ENCODE data around the gene NDEL1. TPM values are rescaled to one million over a fixed set of nuclear protein-coding genes. Genes with fewer than 3 reads are reported as not detected.

The NDEL1 gene
- total RNA-seq, 1 donor from 2014 or later: 34.1 TPM

GRCh38 chr17:8455665-8456209 lies 20.1 kb downstream of the NDEL1 start:
- Mint-ChIP-seq H3K9me3 (no peaks in the 10 kb centered on the region), H3K27ac (ENCODE audit: unreplicated experiment) (peak overlapping the region; percentile 59), H3K27me3 (ENCODE audit: low read depth) (no peaks in the 10 kb centered on the region), H3K4me3 (no peak overlapping the region), H3K36me3 (ENCODE audit: low read depth) (peaks cover 13% of the 10 kb centered on the region), H3K4me1 (no peaks in the 10 kb centered on the region)
- TF ChIP-seq, protein P1, sequence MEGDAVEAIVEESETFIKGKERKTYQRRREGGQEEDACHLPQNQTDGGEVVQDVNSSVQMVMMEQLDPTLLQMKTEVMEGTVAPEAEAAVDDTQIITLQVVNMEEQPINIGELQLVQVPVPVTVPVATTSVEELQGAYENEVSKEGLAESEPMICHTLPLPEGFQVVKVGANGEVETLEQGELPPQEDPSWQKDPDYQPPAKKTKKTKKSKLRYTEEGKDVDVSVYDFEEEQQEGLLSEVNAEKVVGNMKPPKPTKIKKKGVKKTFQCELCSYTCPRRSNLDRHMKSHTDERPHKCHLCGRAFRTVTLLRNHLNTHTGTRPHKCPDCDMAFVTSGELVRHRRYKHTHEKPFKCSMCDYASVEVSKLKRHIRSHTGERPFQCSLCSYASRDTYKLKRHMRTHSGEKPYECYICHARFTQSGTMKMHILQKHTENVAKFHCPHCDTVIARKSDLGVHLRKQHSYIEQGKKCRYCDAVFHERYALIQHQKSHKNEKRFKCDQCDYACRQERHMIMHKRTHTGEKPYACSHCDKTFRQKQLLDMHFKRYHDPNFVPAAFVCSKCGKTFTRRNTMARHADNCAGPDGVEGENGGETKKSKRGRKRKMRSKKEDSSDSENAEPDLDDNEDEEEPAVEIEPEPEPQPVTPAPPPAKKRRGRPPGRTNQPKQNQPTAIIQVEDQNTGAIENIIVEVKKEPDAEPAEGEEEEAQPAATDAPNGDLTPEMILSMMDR (conservative IDR thresholded peaks at IDR 0.05): no peak
- DNase-seq (ENCODE audit: low read depth, low spot score): no peak

DNA sequence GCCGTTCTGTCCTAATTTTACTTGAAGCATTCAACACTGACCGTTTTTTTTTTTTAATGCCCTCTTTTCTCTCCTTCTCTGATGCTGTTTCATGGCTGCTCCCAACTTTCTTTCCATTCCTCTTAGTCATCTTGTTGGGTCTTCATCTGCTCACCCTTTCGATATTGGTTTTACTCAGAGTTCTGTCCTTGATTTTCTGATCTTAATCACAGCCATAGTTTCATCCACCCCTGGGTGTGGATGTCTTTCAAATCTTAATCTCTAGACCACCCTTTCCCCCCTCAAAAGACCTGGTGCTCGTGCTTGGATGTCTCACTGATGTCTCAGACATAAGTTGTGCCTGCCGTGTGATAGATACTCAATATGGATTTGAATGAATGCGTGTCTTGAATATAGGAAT lies 22.4 kb downstream of the NDEL1 start:
- no peak overlapping the region for H3K4me3 Mint-ChIP-seq
- no peaks in the 10 kb centered on the region for H3K4me1 Mint-ChIP-seq
- DNase-seq (ENCODE audit: low read depth, low spot score): no peak
- TF ChIP-seq, protein P1 (conservative IDR thresholded peaks at IDR 0.05): no peak
- peaks cover 15% of the 10 kb centered on the region for H3K36me3 Mint-ChIP-seq (ENCODE audit: low read depth)
- no peaks in the 10 kb centered on the region for H3K27me3 Mint-ChIP-seq (ENCODE audit: low read depth)
- H3K27ac Mint-ChIP-seq (ENCODE audit: unreplicated experiment): peak overlapping the region; percentile 2
- H3K9me3 Mint-ChIP-seq: no peaks in the 10 kb centered on the region

DNA sequence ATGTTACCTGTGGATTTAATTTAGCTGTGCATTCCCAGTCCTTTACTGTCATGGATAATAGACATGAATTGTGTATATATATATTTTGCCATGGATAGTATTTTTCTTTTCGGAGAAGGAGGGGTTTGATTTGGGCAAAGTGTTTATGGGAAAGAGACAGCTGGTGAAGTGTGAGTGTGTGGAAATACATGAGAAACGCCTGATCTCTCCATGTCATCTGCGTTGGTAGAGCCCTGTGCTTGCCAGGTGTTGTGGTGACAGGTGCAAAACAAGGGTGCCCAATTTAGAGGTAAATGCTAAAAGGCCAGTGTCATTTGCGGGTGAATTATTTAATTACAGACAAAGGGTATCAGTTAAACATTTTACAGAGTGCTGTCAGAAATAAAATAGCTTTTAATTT lies 23.4 kb downstream of the NDEL1 start:
- TF ChIP-seq, protein P1 (conservative IDR thresholded peaks at IDR 0.05): no peak

GRCh38 chr17:8459831-8460230 lies 24.1 kb downstream of the NDEL1 start:
- Mint-ChIP-seq H3K27ac (ENCODE audit: unreplicated experiment) (no peak overlapping the region), H3K36me3 (ENCODE audit: low read depth) (peaks cover 12% of the 10 kb centered on the region), H3K9me3 (no peaks in the 10 kb centered on the region), H3K27me3 (ENCODE audit: low read depth) (no peaks in the 10 kb centered on the region), H3K4me3 (no peak overlapping the region), H3K4me1 (no peaks in the 10 kb centered on the region)
- no peak for DNase-seq (ENCODE audit: low read depth, low spot score)
- TF ChIP-seq, protein P1 (conservative IDR thresholded peaks at IDR 0.05): no peak

More for the DNA sequence above, 23.4 kb downstream of the NDEL1 start:
- Mint-ChIP-seq H3K4me3 (no peak overlapping the region), H3K27ac (ENCODE audit: unreplicated experiment) (no peak overlapping the region), H3K27me3 (ENCODE audit: low read depth) (no peaks in the 10 kb centered on the region), H3K36me3 (ENCODE audit: low read depth) (peaks cover 15% of the 10 kb centered on the region), H3K4me1 (no peaks in the 10 kb centered on the region), H3K9me3 (no peaks in the 10 kb centered on the region)
- DNase-seq (ENCODE audit: low read depth, low spot score): no peak

GRCh38 chr17:8462564-8462963 lies 26.9 kb downstream of the NDEL1 start:
- no peak overlapping the region for H3K4me3 Mint-ChIP-seq
- no peaks in the 10 kb centered on the region for H3K4me1 Mint-ChIP-seq
- H3K27me3 Mint-ChIP-seq (ENCODE audit: low read depth): no peaks in the 10 kb centered on the region
- H3K36me3 Mint-ChIP-seq (ENCODE audit: low read depth): peaks cover 6% of the 10 kb centered on the region
- DNase-seq (ENCODE audit: low read depth, low spot score): no peak
- no peak overlapping the region for H3K27ac Mint-ChIP-seq (ENCODE audit: unreplicated experiment)
- TF ChIP-seq, protein P1 (conservative IDR thresholded peaks at IDR 0.05): no peak
- no peaks in the 10 kb centered on the region for H3K9me3 Mint-ChIP-seq

Data from neural crest cell (in vitro differentiated cells).